Mononuclear cell (primary cell): Measurements from ENCODE around the gene SMARCC1. TPM values are rescaled to one million over a fixed set of nuclear protein-coding genes. Genes with fewer than 3 reads are reported as not detected.
"Not testable (repeated sequence)": the region's sequence is repeated elsewhere in the genome, so short reads cannot be mapped to it uniquely, and the experiment has no call there.

Experiments
- H3K27me3 ChIP-seq: 2 replicates; pipeline ENCODE4 v1.6.0; 2011; ENCODE audit warnings: low read length, control low read depth; ENCODE audit not compliant: insufficient read depth
- H3K4me1 ChIP-seq: 2 replicates; pipeline ENCODE4 v1.5.1; 2011; ENCODE audit warnings: mild to moderate bottlenecking, low read length, control low read depth; ENCODE audit not compliant: insufficient read depth
- H3K4me3 ChIP-seq: 2 replicates; pipeline ENCODE4 v1.5.1; 2011; ENCODE audit warnings: mild to moderate bottlenecking, low read length, moderate library complexity
- H3K9me3 ChIP-seq: 2 replicates; pipeline ENCODE4 v1.5.1; 2011; ENCODE audit warnings: low read depth, mild to moderate bottlenecking, control low read depth, low read length
- total RNA-seq: library from RNA; depleted of rRNA; stranded (reverse); fragments of >200 nt; gene quantifications from one replicate; pipeline ENCODE4 v1.2.3, GENCODE V29; 2012

Gene SMARCC1
- total RNA-seq, 1 donor: 57.0 TPM

DNA sequence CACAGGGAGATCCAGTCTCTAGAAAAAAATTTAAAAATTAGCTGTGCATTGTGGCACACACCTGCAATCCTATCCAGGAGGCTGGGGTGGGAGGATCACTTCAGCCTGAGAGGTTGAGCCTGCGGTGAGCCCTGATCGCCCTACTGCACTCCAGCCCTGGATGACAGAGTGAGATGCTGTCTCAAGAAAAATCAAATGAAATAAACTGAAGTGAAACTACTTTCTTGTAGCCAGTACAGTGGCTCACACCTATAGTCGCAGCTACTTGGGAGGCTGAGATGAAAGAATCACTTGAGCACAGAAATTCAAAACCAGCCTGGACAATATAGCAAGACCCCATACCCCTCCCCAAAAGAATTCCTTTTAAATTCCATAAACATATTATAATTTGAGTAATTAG, 35.4 kb downstream of the SMARCC1 start:
- Histone ChIP-seq H3K4me3 (no peak overlapping the region), H3K4me1 (peaks cover 12% of the 10 kb centered on the region), H3K9me3 (no peaks in the 10 kb centered on the region), H3K27me3 (no peaks in the 10 kb centered on the region)

GRCh38 chr3:47743855-47744254, 37.8 kb downstream of the SMARCC1 start:
- peaks cover 12% of the 10 kb centered on the region for H3K4me1 ChIP-seq
- no peaks in the 10 kb centered on the region for H3K27me3 ChIP-seq
- H3K4me3 ChIP-seq: no peak overlapping the region
- no peaks in the 10 kb centered on the region for H3K9me3 ChIP-seq

- H3K9me3 ChIP-seq, H3K27me3 ChIP-seq, H3K4me3 ChIP-seq: not testable (repeated sequence)
- peaks cover 12% of the 10 kb centered on the region for H3K4me1 ChIP-seq
These were observed 38.3 kb downstream of the SMARCC1 start for GRCh38 chr3:47743352-47743751.

- Histone ChIP-seq H3K9me3 (no peaks in the 10 kb centered on the region), H3K4me3 (no peak overlapping the region), H3K27me3 (no peaks in the 10 kb centered on the region), H3K4me1 (peaks cover 4% of the 10 kb centered on the region)
These were observed 39.8 kb downstream of the SMARCC1 start for GRCh38 chr3:47741925-47742324.

DNA sequence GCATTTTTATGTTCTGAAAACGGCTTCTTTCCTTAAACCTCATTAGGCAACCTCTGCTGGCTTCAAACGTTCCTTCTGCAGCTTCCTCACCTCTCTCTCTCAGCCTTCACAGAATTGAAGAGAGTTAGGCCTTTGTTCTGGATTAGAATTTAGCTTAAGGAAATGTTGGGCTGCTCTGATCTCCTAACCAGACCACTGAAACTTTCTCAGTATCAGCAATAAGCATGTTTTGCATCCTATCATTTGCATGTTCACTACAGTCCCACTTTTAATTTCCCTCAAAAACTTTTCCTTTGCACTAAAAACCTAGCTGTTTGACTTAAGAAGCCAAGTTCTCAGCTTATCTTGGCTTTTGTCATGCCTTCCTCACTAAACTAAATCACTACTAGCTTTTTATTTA, 49.5 kb downstream of the SMARCC1 start:
- no peaks in the 10 kb centered on the region for H3K4me1 ChIP-seq
- no peak overlapping the region for H3K4me3 ChIP-seq
- H3K9me3 ChIP-seq: no peaks in the 10 kb centered on the region
- no peaks in the 10 kb centered on the region for H3K27me3 ChIP-seq

GRCh38 chr3:47731061-47731460, 50.6 kb downstream of the SMARCC1 start:
- Histone ChIP-seq H3K9me3 (no peaks in the 10 kb centered on the region), H3K27me3 (no peaks in the 10 kb centered on the region), H3K4me3 (no peak overlapping the region), H3K4me1 (no peaks in the 10 kb centered on the region)

GRCh38 chr3:47722859-47723258, 58.8 kb downstream of the SMARCC1 start:
- no peak overlapping the region for H3K4me3 ChIP-seq
- H3K27me3 ChIP-seq: no peaks in the 10 kb centered on the region
- no peaks in the 10 kb centered on the region for H3K4me1 ChIP-seq
- H3K9me3 ChIP-seq: no peaks in the 10 kb centered on the region

GRCh38 chr3:47717448-47717847, 64.2 kb downstream of the SMARCC1 start:
- not testable (repeated sequence) for H3K9me3 ChIP-seq

GRCh38 chr3:47716656-47717055, 65.0 kb downstream of the SMARCC1 start:
- Histone ChIP-seq H3K27me3 (no peaks in the 10 kb centered on the region), H3K4me1 (no peaks in the 10 kb centered on the region), H3K4me3 (no peak overlapping the region), H3K9me3 (no peaks in the 10 kb centered on the region)

More at GRCh38 chr3:47717448-47717847, 64.2 kb downstream of the SMARCC1 start:
- H3K27me3 ChIP-seq, H3K4me1 ChIP-seq, H3K4me3 ChIP-seq: not testable (repeated sequence)

DNA sequence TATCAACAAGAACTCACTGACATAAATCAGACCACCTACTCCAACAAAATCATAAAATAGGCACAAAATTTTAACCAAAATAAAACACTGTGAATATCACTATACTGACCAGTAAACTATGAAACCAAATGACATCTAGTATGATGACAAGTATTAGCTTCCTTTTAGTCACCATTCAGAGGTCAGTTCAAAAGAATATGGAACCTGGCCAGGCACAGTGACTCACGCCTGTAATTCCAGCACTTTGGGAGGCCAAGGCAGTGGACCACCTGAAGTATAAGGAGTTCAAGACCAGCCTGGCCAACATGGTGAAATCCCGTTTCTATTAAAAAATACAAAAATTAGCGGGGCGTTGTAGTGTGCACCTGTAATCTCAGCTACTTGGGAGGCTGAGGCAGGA, 65.8 kb downstream of the SMARCC1 start:
- Histone ChIP-seq H3K9me3 (no peaks in the 10 kb centered on the region), H3K4me3 (no peak overlapping the region), H3K4me1 (no peaks in the 10 kb centered on the region), H3K27me3 (no peaks in the 10 kb centered on the region)

DNA sequence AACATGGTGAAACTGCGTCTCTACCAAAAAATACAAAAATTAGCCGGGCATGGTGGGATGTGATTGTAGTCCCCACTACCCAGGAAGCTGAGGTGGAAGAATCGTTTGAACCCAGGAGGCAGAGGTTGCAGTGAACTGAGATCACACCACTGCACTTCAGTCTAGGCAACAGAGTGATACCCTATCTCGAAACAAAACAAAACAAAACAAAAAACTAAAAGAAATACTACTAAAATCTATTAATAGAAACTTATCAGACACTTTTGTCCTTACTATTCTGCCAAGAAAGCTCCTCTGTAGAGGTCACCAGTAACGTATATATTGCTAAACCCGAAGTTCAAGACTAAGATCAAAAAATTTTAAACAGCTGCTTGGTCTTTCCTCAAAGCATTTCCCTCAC, 67.1 kb downstream of the SMARCC1 start:
- Histone ChIP-seq H3K27me3 (no peaks in the 10 kb centered on the region), H3K4me1 (no peaks in the 10 kb centered on the region), H3K9me3 (no peaks in the 10 kb centered on the region), H3K4me3 (no peak overlapping the region)

- H3K27me3 ChIP-seq: no peaks in the 10 kb centered on the region
- no peaks in the 10 kb centered on the region for H3K4me1 ChIP-seq
- H3K4me3 ChIP-seq: no peak overlapping the region
- H3K9me3 ChIP-seq: no peaks in the 10 kb centered on the region
These were observed 68.0 kb downstream of the SMARCC1 start for GRCh38 chr3:47713655-47714054.

DNA sequence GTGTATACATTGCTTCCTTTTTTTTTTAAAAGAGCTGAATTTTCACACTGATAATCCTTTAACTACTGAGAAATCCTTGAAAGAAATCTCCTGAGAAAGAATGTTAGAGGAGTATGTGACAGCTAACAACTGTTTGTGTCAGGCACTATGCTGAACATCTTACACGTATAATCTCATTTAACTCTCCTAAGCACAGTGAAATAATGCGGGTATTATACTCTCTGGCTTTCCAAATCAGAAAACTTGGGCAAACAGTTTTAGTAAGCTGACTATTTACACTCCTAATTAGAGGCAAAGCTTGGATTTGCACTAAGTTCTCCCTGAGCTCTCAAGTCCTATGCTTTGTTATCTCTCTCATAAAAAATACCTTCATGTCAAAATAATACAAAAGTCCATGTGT, 69.3 kb downstream of the SMARCC1 start:
- Histone ChIP-seq H3K9me3 (no peaks in the 10 kb centered on the region), H3K27me3 (no peaks in the 10 kb centered on the region), H3K4me1 (no peaks in the 10 kb centered on the region), H3K4me3 (no peak overlapping the region)

DNA sequence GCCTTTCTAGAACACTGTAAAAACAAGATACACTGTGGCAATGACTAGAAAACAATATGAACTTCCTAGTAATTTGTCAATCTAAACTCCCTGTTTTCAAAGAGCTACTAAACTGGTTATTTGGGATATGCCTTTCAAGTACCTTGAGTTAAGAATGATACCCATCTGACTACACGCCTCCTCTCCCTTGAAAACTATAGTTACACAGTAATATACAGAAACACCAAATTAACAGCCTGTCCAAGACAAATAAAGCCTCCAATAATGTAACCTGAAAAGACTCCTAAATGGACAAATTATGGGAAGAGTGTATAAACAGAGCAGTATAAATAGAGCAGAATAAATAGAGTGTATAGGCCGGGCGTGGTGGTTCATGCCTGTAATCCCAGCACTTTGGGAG, 70.1 kb downstream of the SMARCC1 start:
- Histone ChIP-seq H3K4me3 (no peak overlapping the region), H3K4me1 (no peaks in the 10 kb centered on the region), H3K9me3 (no peaks in the 10 kb centered on the region), H3K27me3 (no peaks in the 10 kb centered on the region)

DNA sequence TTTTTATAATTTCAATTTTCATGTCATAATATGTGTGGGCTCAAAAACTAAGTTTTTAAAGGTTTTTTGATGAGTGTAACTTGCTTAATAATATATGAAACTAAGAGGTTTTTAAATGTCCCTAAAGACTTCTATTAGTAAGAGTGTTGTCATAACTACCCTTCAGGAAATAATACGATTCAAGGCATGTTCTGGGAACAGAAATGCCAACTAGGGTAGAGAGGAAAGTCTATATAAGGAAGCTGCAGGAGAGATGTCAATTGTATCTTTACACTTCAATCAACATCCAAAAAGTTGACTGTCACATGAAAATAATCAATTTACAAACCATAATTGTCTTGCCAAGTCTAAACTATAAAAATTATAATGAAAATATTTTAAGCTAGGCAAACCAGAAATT, 76.3 kb downstream of the SMARCC1 start:
- no peak overlapping the region for H3K4me3 ChIP-seq
- no peaks in the 10 kb centered on the region for H3K4me1 ChIP-seq
- H3K9me3 ChIP-seq: no peaks in the 10 kb centered on the region
- no peaks in the 10 kb centered on the region for H3K27me3 ChIP-seq

DNA sequence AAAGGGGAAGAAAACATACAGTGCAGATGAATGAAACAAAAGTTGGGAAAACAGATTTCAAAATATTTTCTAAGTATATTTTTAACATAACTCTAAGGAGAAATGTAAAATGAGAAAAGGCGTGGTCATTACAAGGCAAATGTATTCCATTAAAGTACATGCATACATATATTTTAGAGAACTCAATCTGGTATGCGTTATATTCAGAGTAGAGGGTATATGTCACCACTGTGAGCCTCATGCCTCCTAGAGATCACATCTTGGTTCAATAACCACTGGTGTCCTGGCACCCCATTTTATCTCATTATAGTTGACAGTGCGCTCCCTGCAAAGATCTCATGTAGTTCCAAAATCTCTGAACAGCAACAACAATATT, 77.5 kb downstream of the SMARCC1 start:
- Histone ChIP-seq H3K4me1 (no peaks in the 10 kb centered on the region), H3K9me3 (no peaks in the 10 kb centered on the region), H3K4me3 (no peak overlapping the region), H3K27me3 (no peaks in the 10 kb centered on the region)

- no peak overlapping the region for H3K4me3 ChIP-seq
- no peaks in the 10 kb centered on the region for H3K9me3 ChIP-seq
- no peaks in the 10 kb centered on the region for H3K27me3 ChIP-seq
- no peaks in the 10 kb centered on the region for H3K4me1 ChIP-seq
These were observed 80.3 kb downstream of the SMARCC1 start for GRCh38 chr3:47701388-47701787.
